SU-DHL-6 (cell line): Measurements from ENCODE around the gene FSCN2.
A peak's percentile ranks its signal among the peaks of the same experiment; 100 is the strongest.

ENCODE experiments used
- H2AFZ ChIP-seq: fragments of 200-600 bp; sonication (generic); 2 replicates; pipeline ENCODE4 v1.6.1; 2014; ENCODE audit warnings: low read depth, mild to moderate bottlenecking, moderate library complexity, mixed read lengths, antibody characterized with exemption, low read length; ENCODE audit not compliant: severe bottlenecking
- H3F3A ChIP-seq: fragments of 200-600 bp; shearing (Covaris generic); 2 replicates; pipeline ENCODE4 v1.6.0; 2016; ENCODE audit warnings: antibody characterized with exemption, mild to moderate bottlenecking; ENCODE audit not compliant: insufficient read depth
- H3K27ac ChIP-seq: fragments of 200-600 bp; sonication (generic); 2 replicates; pipeline ENCODE4 v1.5.1; 2016; ENCODE audit warnings: low read depth, mild to moderate bottlenecking, low read length, moderate library complexity, mixed read lengths
- H3K27me3 ChIP-seq: fragments of 200-600 bp; sonication (generic), shearing (Covaris generic); 2 replicates; pipeline ENCODE4 v1.6.0; 2014; ENCODE audit warnings: mild to moderate bottlenecking, low read length
- H3K36me3 ChIP-seq: fragments of 200-600 bp; sonication (generic); 2 replicates; pipeline ENCODE4 v1.6.1; 2014; ENCODE audit warnings: mild to moderate bottlenecking, low read length, mixed read lengths
- H3K4me2 ChIP-seq: fragments of 300-600, 200-600 bp; shearing (Covaris generic), sonication (generic); 2 replicates; pipeline ENCODE4 v1.6.0; 2014; ENCODE audit warnings: low read length, low read depth, mild to moderate bottlenecking; ENCODE audit not compliant: poor library complexity, severe bottlenecking
- H3K4me3 ChIP-seq: fragments of 200-600 bp; sonication (generic); 2 replicates; pipeline ENCODE4 v1.5.1; 2014; ENCODE audit warnings: antibody characterized with exemption, low read length, mild to moderate bottlenecking, mixed read lengths; ENCODE audit not compliant: insufficient read depth, poor library complexity, severe bottlenecking
- H3K79me2 ChIP-seq: fragments of 200-600 bp; sonication (generic); 2 replicates; pipeline ENCODE4 v1.6.1; 2014; ENCODE audit warnings: mild to moderate bottlenecking, low read length, moderate library complexity; ENCODE audit not compliant: insufficient read depth
- H3K9ac ChIP-seq: fragments of 200-600 bp; sonication (generic); 2 replicates; pipeline ENCODE4 v1.7.0; 2014; ENCODE audit warnings: mild to moderate bottlenecking, low read length
- H3K9me2 ChIP-seq: fragments of 200-600 bp; sonication (generic); replicated peaks from 2 replicates; pipeline ENCODE4 v1.6.1; 2014; ENCODE audit warnings: low read length; ENCODE audit not compliant: insufficient read depth
- H3K9me3 ChIP-seq: fragments of 200-600 bp; sonication (generic); 2 replicates; pipeline ENCODE4 v1.6.1; 2014; ENCODE audit warnings: low read length, mixed read lengths; ENCODE audit not compliant: insufficient read depth
- H4K20me1 ChIP-seq: fragments of 200-600 bp; sonication (generic); 2 replicates; pipeline ENCODE4 v1.6.1; 2014; ENCODE audit warnings: low read depth, mild to moderate bottlenecking, antibody characterized with exemption, low read length, moderate library complexity, mixed read lengths
- CTCF ChIP-seq: fragments of 200-600 bp; sonication (generic); IDR thresholded peaks from one replicate; pipeline ENCODE4 v1.5.1; 2017; ENCODE audit warnings: antibody characterized with exemption, mild to moderate bottlenecking, low read length, moderate library complexity; ENCODE audit not compliant: insufficient read depth, poor library complexity, severe bottlenecking
- EZH2phosphoT487 ChIP-seq: fragments of 200-600 bp; sonication (generic), shearing (Covaris generic); conservative IDR thresholded peaks from 2 replicates; pipeline ENCODE4 v1.6.1; 2018; ENCODE audit warnings: mild to moderate bottlenecking, antibody characterized with exemption, low read length, moderate library complexity, mixed read lengths

The FSCN2 gene

GRCh38 chr17:81553616-81554181 is 25.5 kb downstream of the FSCN2 start:
- H3K27me3 ChIP-seq = no peaks in the 10 kb centered on the region
- no peaks in the 10 kb centered on the region for H3K9me3 ChIP-seq
- TF ChIP-seq CTCF (no peak), EZH2phosphoT487 (no peak)
- peaks cover 14% of the 10 kb centered on the region for H3K79me2 ChIP-seq
- H3K9ac ChIP-seq = peak overlapping the region; percentile 99
- peak overlapping the region; percentile 54 for H3K27ac ChIP-seq
- no peaks in the 10 kb centered on the region for H3K9me2 ChIP-seq
- H3F3A ChIP-seq = no peaks in the 10 kb centered on the region
- no peak overlapping the region for H2AFZ ChIP-seq
- H3K4me3 ChIP-seq = peak overlapping the region; percentile 77
- peak overlapping the region; percentile 97 for H3K4me2 ChIP-seq
- no peaks in the 10 kb centered on the region; the same call in 1 of the 2 replicates for H4K20me1 ChIP-seq
- H3K36me3 ChIP-seq = no peaks in the 10 kb centered on the region

DNA sequence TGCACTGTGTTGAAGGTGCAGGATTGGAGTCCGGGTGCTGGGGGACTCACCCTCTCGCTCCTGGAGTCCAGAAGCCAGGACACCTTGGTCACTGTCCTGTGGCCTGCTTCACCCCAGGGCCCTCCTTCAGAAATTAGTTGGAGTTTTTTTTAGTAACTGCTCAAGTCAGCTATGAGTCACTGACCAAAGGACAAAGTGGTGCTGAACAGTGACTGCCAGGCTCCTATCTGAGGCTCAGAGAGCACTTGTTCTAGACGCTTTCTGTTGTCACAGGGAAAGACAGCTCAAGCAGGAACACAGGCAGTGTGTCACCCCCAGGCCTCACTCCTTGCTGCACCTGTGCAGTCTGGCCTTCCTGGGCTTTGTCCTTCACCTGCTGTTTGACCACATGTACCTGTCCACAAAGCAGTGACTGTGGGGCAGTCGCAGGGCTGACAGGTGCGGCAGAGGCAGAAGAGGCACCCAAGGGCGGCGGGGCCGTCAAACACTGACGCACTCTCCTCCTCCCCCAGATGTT is 28.1 kb downstream of the FSCN2 start:
- Histone ChIP-seq H3K27me3 (no peaks in the 10 kb centered on the region), H2AFZ (no peak overlapping the region), H3K79me2 (peaks cover 9% of the 10 kb centered on the region), H4K20me1 (no peaks in the 10 kb centered on the region; the same call in 1 of the 2 replicates), H3K4me3 (no peak overlapping the region), H3K9me2 (no peaks in the 10 kb centered on the region), H3F3A (no peaks in the 10 kb centered on the region), H3K9ac (no peak overlapping the region), H3K36me3 (0 out of 2 replicates have a peak, but pooled peaks cover 2% of the 10 kb centered on the region), H3K4me2 (no peak overlapping the region), H3K9me3 (no peaks in the 10 kb centered on the region), H3K27ac (no peak overlapping the region)
- TF ChIP-seq EZH2phosphoT487 (no peak), CTCF (no peak)

- no peaks in the 10 kb centered on the region for H3F3A ChIP-seq
- no peaks in the 10 kb centered on the region for H3K9me2 ChIP-seq
- peaks cover 5% of the 10 kb centered on the region; the same call in 1 of the 2 replicates for H3K36me3 ChIP-seq
- no peak overlapping the region for H3K4me2 ChIP-seq
- no peak overlapping the region for H3K4me3 ChIP-seq
- peaks cover 3% of the 10 kb centered on the region for H3K79me2 ChIP-seq
- no peaks in the 10 kb centered on the region for H3K9me3 ChIP-seq
- TF ChIP-seq EZH2phosphoT487 (no peak), CTCF (no peak)
- H4K20me1 ChIP-seq = no peaks in the 10 kb centered on the region
- H3K9ac ChIP-seq = no peak overlapping the region
- no peak overlapping the region for H2AFZ ChIP-seq
- H3K27ac ChIP-seq = no peak overlapping the region
- no peaks in the 10 kb centered on the region for H3K27me3 ChIP-seq
Measured at GRCh38 chr17:81556863-81557262, 28.7 kb downstream of the FSCN2 start.
